Left cardiac atrium (tissue), 2 donors: Measurements from ENCODE around the gene AKR7A2. TPM values are rescaled to one million over a fixed set of nuclear protein-coding genes. Genes with fewer than 3 reads are reported as not detected.

Experiments used
- total RNA-seq, 2 donors: library from RNA; stranded (reverse); fragmentation: NEBNext Ultra II Directional; extraction: Animal tissue kit (Norgen Biotek cat#: 25700); gene quantifications; one replicate each; pipeline ENCODE4 v1.2.1, GENCODE V29; 2021
- donor health status: DM: no; HTN: yes; CAD: no; lungs with severe emphysema.
- donor health status: DM: yes; HTN: yes; CAD: no.

The AKR7A2 gene
- total RNA-seq, 2 donors from 2014 or later, result 31.3 to 32.9 TPM

Other genes with a start within 250 kb of the AKR7A2 start
- gene UBR4, start 101.9 kb downstream of the AKR7A2 start, total RNA-seq, result 10 to 100 TPM; 54.2 to 68.1 TPM
- gene EMC1, start 60.6 kb downstream of the AKR7A2 start, total RNA-seq, result 10 to 100 TPM; 29.9 to 32.4 TPM
- gene MRTO4, start 60.3 kb downstream of the AKR7A2 start, total RNA-seq, result 10 to 100 TPM; 11.8 to 21.3 TPM
- under 1 TPM in 1 of 2 donors, not detected in 1; 0.12 TPM for gene AKR7A3, start 23.4 kb downstream of the AKR7A2 start, total RNA-seq
- gene SLC66A1, start 182 bp upstream of the AKR7A2 start, total RNA-seq, result 1 to 10 TPM; 7.6 to 8.2 TPM
- gene CAPZB, start 173.4 kb upstream of the AKR7A2 start, total RNA-seq, result 100 to 1,000 TPM; 227 to 254 TPM